WI38 (cell line): ENCODE measurements around the gene CALN1.

Experiments
- H3K4me3 ChIP-seq: 2 replicates; pipeline ENCODE4 v1.5.1; 2011; ENCODE audit warnings: low read depth, mild to moderate bottlenecking, control low read depth, low read length
- TF ChIP-seq, protein P1 (sequence below): IDR thresholded peaks from 2 replicates; pipeline ENCODE4 v1.5.1; 2012; ENCODE audit warnings: low read depth, mild to moderate bottlenecking, control low read depth, low read length

CALN1 gene

DNA sequence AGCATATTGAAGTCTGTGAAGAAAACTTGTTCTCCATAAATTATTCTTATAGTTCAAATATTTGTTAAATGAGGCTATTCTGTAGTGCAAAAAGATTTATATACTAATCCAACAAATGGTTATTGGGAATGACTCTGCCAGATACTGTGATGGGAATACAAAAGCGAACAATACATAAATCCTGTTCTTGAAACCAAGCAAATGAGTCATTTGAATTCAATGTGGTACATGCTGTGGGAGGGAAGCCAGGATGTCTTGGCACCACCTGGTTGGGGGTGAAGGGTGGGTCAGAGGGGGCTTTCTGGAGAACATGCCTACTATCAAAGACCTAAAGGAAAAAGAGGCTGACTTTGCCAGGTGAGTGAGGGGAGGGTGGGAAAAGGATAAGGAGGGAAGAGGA, 594.2 kb downstream of the CALN1 start:
- H3K4me3 ChIP-seq: no peak overlapping the region
- TF ChIP-seq, protein P1, sequence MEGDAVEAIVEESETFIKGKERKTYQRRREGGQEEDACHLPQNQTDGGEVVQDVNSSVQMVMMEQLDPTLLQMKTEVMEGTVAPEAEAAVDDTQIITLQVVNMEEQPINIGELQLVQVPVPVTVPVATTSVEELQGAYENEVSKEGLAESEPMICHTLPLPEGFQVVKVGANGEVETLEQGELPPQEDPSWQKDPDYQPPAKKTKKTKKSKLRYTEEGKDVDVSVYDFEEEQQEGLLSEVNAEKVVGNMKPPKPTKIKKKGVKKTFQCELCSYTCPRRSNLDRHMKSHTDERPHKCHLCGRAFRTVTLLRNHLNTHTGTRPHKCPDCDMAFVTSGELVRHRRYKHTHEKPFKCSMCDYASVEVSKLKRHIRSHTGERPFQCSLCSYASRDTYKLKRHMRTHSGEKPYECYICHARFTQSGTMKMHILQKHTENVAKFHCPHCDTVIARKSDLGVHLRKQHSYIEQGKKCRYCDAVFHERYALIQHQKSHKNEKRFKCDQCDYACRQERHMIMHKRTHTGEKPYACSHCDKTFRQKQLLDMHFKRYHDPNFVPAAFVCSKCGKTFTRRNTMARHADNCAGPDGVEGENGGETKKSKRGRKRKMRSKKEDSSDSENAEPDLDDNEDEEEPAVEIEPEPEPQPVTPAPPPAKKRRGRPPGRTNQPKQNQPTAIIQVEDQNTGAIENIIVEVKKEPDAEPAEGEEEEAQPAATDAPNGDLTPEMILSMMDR: no peak

DNA sequence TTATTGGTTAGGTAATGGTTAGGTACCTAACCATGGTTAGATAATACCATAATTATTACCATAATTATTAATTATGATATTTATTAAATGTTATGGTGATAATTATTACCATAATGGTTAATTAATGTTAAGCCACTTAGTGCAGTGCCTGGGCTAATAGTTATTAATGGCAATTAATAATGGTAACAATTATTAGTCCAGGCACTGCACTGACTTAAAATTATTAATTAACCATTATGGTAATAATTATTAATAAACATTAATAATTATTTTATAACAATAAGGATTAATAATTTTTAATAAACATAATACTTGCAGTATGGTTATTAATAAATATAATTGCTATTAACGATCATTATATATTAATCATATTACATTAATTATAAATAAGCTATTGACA, 604.0 kb downstream of the CALN1 start:
- no peak overlapping the region for H3K4me3 ChIP-seq
- TF ChIP-seq, protein P1: no peak

DNA sequence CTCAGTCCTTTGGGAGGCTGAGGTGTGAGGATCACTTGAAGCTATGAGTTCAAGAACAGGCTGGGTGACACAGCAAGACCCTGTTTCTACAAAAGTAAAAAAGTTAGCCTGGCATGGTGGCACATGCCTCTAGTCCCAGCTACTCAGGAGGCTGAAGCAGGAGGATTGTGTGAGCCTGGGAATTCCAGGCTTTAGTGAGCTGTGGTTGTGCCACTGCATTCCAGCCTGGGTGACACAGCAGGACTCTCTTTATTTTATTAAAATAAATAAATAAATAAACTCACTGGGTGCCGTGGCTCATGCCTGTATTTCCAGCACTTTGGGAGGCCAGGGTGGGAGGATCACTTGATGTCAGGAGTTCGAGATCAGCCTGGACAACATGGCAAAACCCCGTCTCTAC, 607.9 kb downstream of the CALN1 start:
- TF ChIP-seq, protein P1: no peak
- no peak overlapping the region for H3K4me3 ChIP-seq

DNA sequence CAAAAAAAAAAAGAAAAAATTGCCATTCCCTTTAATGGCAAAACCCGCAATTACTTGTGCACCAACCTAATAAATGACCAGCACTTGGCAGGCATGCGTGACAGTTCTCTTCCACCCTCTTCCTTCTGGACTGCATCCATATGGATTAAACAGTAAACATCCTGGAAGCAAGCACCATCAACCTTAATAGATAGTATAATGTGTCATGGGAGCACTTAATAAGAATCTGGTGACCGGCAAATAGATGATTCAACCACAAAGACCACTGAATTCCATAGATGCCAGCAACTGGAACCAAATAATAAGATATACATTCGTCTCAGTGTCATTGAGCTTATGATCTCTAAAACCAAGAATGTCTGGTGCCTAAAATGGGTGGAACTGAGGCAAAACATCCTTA, 610.2 kb downstream of the CALN1 start:
- H3K4me3 ChIP-seq: no peak overlapping the region
- TF ChIP-seq, protein P1: no peak

DNA sequence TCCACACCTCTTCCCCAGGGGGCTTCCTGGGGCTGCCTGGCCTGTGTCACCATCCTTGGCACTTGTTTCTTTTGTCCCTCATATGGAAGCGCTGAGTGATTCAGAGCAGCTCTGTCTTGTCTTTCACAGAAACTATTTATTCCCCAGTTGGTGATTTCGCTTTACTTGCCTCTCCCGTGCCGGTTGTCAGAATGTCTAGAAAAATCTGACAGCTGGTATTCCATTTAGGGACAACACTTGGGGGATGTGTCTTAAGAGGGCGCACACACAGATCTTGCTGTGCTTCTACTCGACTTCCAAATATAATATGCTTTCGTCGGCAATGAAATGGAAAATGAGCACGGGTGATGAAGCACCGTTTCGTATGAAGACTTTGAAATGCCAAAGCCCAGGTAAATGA, 611.8 kb downstream of the CALN1 start:
- no peak overlapping the region for H3K4me3 ChIP-seq
- TF ChIP-seq, protein P1: no peak

DNA sequence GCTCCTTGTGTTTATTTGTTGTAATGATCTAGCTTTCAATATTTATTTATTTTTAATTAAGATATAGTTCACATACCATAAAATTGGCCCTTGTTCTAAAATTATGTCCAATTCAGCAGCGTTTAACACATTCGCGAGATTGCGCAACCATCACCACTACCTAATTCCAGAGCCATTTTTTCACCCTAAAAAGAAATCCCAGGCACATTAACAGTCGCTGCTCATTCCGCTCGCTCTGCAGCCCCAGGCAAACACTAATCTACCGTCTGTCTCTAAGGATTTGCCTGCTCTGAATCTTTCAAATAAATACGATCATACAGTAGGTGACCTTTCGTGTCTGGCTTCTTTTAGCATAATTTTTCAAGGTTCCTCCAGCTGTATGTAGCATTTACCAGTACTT, 616.7 kb downstream of the CALN1 start:
- TF ChIP-seq, protein P1: no peak
- H3K4me3 ChIP-seq: no peak overlapping the region

DNA sequence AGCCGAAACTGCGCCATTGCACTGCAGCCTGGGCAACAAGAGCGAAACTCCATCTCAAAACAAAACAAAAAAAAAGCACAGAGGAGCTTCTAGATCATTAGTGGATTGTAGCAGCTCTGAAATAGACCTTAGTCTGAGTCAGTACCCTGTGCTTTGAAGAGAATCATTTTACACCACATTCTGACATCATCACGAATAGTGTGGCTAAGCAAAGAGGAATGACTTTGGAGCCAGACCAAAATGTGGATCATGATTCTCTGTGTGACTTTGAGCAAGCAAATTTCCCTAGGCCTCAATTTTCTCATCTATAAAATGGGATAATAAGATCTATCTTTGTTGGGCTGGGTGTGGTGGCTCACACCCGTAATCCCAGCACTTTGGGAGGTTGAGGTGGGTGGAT, 618.9 kb downstream of the CALN1 start:
- TF ChIP-seq, protein P1: no peak
- H3K4me3 ChIP-seq: no peak overlapping the region
